ENCODE results near the gene MERTK.
"Not testable (repeated sequence)": the region's sequence is repeated elsewhere in the genome, so short reads cannot be mapped to it uniquely, and the experiment has no call there.

Gene MERTK

DNA sequence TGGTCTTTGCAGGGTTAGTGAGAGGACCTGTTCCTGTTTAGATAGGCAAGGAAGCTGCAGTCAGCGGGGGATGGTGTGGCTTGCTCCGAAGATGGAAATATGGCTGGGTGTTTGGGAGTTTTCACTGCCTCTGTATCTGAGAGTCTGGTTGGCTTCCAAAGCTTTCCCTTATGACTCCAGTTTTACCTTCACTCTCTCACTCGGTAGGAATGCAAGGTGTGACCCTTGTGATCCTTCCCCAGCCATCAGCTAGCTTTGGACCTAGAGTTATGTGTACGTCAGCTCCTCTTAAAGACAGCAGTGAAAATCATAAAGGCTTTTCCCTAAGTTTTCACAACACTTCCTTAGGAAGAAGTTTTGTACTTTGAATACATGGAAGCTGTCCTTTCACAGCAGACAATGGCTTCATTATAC, 121.2 kb downstream of the MERTK start:
- no peak for DNase-seq

DNA sequence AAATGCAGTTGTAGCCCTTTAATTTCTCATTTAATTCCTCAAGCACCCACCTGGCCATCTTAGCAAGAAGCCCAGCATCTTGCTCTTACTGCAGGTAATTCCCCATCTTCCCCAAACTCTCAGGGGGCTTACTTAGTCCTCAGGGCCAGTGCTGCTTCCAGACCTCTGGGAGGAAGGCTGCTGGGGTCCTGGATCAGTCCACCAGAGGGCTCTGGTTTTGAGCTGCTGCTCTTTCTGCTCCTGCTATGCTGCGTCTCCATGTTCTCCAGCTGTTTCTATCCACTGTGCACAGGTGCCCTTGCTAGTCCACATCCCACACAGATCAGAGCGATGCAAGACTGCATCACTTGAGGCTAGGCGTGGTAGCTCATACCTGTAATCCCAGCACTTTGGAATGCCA, 122.2 kb downstream of the MERTK start:
- DNase-seq = no peak

GRCh38 chr2:112021290-112021689, 122.9 kb downstream of the MERTK start:
- DNase-seq = no peak

- DNase-seq = no peak
Measured at GRCh38 chr2:112021781-112022231, 123.4 kb downstream of the MERTK start.

- DNase-seq = no peak
Measured at GRCh38 chr2:112023707-112024106, 125.3 kb downstream of the MERTK start.

DNA sequence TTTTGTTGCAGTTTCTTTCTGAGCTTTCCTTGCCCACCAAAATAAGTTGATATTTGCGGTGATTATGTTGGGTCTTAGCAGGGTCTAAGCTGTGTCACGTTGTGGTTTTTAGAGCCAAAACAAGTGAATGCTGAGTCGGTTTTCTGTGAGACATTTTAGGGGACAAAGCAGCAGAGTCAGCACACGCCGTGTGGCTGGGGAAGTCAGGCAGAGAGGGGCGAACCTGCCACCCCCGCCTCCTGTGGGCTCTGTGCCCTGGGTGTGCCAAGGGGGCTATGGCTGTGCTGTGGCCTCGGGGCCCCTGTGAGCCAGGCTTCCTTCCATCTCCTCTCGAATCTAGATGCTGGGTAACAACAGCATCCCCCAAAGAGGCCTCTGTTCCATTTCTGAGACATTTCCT, 125.8 kb downstream of the MERTK start:
- no peak for DNase-seq

GRCh38 chr2:112024896-112025491, 126.6 kb downstream of the MERTK start:
- no peak for DNase-seq

DNA sequence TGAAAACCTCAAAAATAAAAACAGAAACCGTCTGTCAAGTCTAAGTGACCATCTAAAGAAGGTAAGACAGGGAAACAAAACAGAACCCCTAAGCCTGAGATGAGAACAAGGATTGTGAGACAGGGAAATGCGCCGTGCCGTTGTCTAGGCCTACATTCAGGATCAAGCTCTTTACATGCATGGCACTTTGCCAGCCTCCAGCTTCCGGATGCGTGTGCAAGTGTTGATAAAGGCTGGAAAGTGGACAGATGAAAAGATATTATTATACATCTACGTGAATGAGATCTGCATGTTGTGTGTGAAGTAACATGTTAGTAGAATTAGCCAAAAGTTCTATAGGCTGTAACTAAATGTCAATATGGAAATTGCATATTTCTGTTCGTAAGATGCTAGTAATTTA, 128.1 kb downstream of the MERTK start:
- DNase-seq = peak; percentile 77

- DNase-seq = no peak
Measured at GRCh38 chr2:112027767-112028166, 129.4 kb downstream of the MERTK start.

- no peak for DNase-seq
Measured at GRCh38 chr2:112029164-112029563, 130.8 kb downstream of the MERTK start.

- DNase-seq = peak; percentile 68
Measured at GRCh38 chr2:112031473-112032223, 133.2 kb downstream of the MERTK start.

DNA sequence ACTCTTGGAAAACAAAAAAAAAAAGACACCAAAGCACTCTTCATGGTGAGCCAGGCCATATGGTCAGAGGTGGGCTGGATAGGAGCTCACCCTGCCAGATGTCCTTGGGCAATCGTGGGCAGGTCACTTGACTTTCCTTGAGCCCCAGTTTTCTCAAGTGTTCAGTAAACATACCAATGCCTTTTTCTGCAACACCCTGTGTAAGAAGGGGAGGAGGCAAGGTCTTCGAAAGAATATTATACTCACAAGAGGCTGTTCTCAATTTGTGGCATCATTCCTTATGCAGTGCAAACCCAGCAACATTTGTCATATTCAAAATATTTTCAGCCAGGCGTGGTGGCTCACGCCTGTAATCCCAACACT, 133.8 kb downstream of the MERTK start:
- DNase-seq = peak; percentile 68

GRCh38 chr2:112032689-112033465, 134.5 kb downstream of the MERTK start:
- no peak for DNase-seq

- DNase-seq = no peak
Measured at GRCh38 chr2:112033600-112033999, 135.2 kb downstream of the MERTK start.

GRCh38 chr2:112034924-112035323, 136.5 kb downstream of the MERTK start:
- no peak for DNase-seq

DNA sequence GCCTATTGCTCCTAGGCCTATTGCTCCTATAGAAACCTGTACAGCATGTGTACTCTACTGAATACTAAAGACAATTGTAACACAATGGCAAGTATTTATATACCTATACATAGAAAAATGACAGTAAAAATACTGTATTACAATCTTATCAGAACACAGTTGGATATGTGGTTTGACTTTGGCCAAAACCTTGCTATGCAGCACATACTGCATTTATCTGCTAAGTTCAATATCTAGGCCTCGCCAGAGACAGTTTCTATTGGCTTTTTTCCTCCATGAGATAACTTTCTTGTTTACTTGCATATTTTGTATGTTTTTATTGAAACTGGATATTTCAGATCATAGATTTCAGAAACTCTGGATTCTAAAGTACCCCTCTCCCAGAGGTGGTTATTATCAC, 137.4 kb downstream of the MERTK start:
- no peak for DNase-seq

DNA sequence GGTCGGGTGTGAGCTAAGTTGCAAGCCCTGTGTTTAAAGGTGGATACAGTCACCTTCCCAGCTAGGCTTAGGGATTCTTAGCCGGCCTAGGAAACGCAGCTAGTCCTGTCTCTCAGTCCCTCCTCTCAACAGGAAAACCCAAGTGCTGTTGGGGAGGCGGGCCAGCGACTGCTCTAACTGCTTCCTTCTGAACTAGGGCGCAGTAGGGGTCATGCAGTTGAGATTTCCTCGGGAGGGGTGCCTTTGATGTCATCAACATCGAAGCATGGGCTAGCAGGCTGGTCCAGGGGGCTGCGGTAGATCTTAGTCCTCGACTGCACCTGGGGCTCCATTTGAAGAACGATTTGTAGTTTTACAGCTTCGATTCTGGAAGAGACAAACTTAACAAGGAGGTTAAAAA, 141.1 kb downstream of the MERTK start:
- not testable (repeated sequence) for DNase-seq

GRCh38 chr2:112040066-112040465, 141.7 kb downstream of the MERTK start:
- not testable (repeated sequence) for DNase-seq

DNA sequence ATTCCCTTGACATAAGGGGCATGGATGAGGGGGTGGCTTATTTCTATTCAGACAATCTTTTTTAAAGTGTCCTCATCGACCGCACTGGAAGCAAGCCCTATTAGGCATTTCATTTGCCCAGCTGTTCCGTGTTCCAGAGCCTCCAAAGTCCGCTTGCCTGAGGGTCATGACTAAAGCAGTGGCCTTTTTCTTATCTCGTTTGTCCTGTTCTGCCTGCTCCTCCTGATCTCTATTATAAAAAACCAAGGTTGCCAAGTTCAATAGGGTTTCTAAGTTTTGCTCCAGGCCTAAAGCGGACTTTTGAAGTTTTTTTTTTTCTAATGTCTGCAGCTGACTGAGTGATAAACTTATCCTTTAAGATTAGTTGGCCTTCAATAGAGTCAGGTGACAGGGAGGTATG, 143.1 kb downstream of the MERTK start:
- DNase-seq = not testable (repeated sequence)

GRCh38 chr2:112045446-112046014, 147.1 kb downstream of the MERTK start:
- DNase-seq = no peak

DNA sequence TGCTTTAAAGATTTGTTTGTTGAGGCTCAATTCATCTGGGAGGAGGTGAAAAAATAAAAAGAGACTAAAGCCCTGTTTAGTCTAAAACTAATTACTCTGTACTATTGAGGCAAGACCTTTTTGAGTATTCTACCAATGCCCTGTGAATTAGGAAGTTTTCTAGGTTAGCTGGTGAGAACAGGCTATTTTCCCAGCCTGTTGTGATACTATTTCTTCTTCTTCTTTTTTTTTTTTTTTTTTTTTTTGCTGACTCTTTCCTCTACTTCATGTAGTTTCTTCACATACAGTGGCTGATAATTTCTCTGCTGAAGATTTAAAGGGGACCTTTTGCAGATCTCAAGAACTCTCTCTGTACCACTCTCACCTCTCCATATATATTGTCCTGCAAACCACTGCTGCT, 147.8 kb downstream of the MERTK start:
- DNase-seq = no peak

DNA sequence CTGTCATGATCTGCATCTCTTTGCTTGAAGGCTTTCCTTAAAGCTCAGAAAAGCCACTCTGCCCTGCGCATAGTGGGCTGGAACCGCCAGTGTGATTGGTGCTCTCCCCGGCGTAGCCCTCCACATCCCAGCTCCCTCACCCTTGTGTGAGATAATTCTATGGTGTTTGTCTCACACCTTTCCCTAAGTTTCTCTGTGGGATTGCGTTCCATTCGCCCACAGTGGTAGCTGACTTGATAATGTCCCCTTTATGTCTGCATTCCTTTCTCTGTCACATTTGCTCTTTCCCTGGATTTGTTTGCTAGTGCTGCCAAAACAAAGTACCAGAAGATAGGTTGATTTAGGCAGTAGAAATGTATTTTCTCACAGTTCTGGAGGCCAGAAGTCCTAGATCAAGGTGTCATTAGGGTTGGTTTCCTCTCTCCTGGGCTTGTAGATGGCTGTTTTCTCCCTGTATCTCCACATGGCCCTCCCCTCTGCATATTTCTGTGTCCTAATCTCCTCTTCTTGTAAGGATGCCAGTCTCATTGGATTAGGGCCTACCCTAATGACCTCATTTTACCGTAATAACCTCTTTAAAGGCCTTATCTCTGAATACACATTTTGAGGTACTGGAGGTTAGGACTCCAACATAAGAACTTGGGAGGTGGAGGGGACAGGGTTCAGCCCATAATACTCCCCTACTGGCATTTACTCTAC, 149.3 kb downstream of the MERTK start:
- DNase-seq = no peak

DNA sequence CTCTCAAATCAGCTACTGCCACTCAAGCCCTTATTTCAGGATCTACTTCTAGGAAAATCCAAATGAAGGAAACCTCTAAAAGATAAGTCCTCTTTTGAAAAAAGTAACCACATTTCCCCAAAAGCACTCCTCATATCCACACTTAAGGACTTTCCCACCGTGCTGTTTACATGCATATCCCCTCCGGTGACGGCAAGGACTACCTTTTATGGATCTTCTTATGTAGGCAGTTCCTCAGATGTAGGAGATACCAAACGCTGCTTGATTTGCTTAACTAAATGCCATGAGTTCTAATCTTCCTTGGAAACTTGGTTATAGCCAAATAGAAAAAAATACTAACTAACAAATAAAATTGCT, 149.8 kb downstream of the MERTK start:
- no peak for DNase-seq
